Measurements from ENCODE around the gene LRRC74B. TPM values are rescaled to one million over a fixed set of nuclear protein-coding genes. Genes with fewer than 3 reads are reported as not detected.

The LRRC74B gene
- total RNA-seq, 2 donors from 2014 or later: not detected

GRCh38 chr22:21010426-21011113 lies 35.2 kb upstream of the LRRC74B start:
- Mint-ChIP-seq H3K9me3 (no peaks in the 10 kb centered on the region), H3K27ac (no peak overlapping the region), H3K36me3 (no peaks in the 10 kb centered on the region)
- DNase-seq (ENCODE audit: low spot score in 2 of 2) (no peak), ATAC-seq (no peak)

GRCh38 chr22:21012446-21013407 lies 33.0 kb upstream of the LRRC74B start:
- no peaks in the 10 kb centered on the region for H3K9me3 Mint-ChIP-seq
- H3K36me3 Mint-ChIP-seq: no peaks in the 10 kb centered on the region
- ATAC-seq (no peak), DNase-seq (ENCODE audit: low spot score in 2 of 2) (no peak)
- no peak overlapping the region for H3K27ac Mint-ChIP-seq

GRCh38 chr22:21013657-21014201 lies 32.0 kb upstream of the LRRC74B start:
- H3K36me3 Mint-ChIP-seq: no peaks in the 10 kb centered on the region
- no peaks in the 10 kb centered on the region for H3K9me3 Mint-ChIP-seq
- ATAC-seq: no peak
- peak overlapping the region; percentile 76 to 85 for H3K27ac Mint-ChIP-seq
- no peak for DNase-seq (ENCODE audit: low spot score in 2 of 2)

DNA sequence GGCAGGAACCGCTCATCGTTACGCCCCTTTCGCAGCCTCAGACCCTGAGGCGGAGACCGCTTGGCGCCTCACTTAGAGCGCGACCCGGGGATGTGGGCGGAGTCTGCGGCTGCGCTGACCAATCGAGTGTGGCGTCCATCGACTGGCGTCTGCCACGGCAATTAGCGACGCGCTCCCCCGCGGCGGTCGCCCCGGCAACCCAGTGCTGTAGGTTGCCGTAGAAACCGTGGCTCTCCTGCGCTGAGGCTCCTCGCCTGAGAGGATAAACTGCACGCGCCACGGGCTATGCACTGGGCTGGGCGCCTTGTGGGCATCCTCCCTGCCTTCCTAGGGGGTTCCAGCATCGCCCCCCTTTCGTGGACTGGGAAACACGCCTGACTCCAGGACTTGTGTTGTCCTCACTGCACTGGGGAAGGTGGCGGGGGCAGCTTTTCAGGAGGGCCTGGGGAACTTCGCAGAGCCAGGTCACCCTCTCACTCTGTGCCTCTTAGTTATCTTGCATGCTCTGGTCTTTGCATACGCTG lies 31.5 kb upstream of the LRRC74B start:
- Mint-ChIP-seq H3K27ac (peak overlapping the region; percentile 76 to 93), H3K9me3 (no peaks in the 10 kb centered on the region), H3K36me3 (no peaks in the 10 kb centered on the region)
- ATAC-seq (peak; percentile 94 to 96), DNase-seq (ENCODE audit: low spot score in 2 of 2) (peak; percentile 76 to 86)

DNA sequence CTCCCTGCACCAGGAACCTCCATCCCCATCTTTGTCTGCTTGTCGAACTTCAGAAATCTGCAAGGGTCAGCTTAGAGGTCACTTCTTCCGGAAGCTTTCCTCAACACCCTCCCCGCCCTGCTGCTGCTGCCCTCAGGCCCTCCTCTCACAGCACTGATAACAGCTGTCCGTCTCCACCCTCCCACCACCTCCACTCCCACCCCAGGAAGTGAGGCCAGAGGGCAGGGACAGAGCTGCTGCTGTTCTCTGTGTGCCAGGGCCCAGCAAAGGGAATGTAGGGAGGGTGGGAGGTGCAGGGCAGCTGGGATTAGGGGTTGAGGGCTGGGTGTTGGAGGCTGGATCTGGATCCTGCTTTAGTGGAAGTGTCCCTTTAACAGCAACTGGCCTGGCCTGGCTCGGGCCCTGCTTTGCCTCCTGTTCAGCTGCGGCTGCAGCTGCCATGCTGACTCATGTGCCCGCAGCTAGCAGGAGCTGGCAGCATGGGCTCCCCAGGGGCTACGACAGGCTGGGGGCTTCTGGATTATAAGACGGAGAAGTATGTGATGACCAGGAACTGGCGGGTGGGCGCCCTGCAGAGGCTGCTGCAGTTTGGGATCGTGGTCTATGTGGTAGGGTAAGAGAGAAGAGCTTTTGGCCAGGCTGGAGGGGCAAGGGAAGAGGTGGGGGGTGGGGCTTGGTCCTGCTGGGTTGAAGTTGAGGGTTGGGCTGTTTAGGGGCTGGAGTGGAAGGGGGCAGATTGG lies 30.9 kb upstream of the LRRC74B start, which contains the start of gene P2RX6:
P2RX6 (plus strand) TSS at position 440 of the 740 bp plus-strand sequence; CDS start at position 450, 10 bp downstream.
- peak within 1 kb of the TSS; percentile 76 to 93 for H3K27ac Mint-ChIP-seq
- ATAC-seq (peak in 1 of 2 donors; percentile 24), DNase-seq (ENCODE audit: low spot score in 2 of 2) (no peak)

DNA sequence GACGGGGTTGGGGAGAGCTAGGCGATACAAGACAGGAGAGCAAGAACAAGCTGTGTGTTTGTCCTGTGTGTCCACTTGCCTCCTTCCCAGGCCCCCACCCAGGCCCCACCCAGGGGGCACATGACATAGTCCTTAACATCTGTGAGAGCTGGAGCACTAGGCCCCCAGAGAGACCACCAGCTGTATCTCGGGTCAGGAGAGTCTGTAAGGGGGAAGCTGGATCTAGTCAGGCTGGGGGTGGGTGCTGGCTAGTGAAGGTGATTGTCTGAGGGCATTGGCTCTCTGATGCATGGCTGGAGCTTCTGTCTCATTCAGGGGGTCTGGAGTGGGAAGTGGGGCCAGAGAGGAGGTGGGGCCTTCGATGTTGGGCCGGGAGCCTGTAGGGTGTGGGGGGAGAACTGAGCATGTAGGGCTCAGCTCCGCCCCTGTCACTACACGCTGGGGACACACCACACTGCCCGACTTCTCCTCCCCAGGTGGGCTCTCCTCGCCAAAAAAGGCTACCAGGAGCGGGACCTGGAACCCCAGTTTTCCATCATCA lies 30.2 kb upstream of the LRRC74B start:
- DNase-seq (ENCODE audit: low spot score in 2 of 2): no peak
- Mint-ChIP-seq H3K36me3 (no peaks in the 10 kb centered on the region), H3K27ac (no peak overlapping the region), H3K9me3 (no peaks in the 10 kb centered on the region)
- ATAC-seq: no peak

More for the DNA sequence above, 30.9 kb upstream of the LRRC74B start, which contains the start of gene P2RX6:
- H3K36me3 Mint-ChIP-seq: no peaks in the 10 kb centered on the region
- H3K9me3 Mint-ChIP-seq: no peaks in the 10 kb centered on the region

- DNase-seq (ENCODE audit: low spot score in 2 of 2) (no peak), ATAC-seq (no peak)
- Mint-ChIP-seq H3K36me3 (no peaks in the 10 kb centered on the region), H3K9me3 (no peaks in the 10 kb centered on the region), H3K27ac (no peak overlapping the region)
Measured at GRCh38 chr22:21016644-21017420, 28.9 kb upstream of the LRRC74B start.

- ATAC-seq (no peak), DNase-seq (ENCODE audit: low spot score in 2 of 2) (no peak)
- H3K27ac Mint-ChIP-seq: no peak overlapping the region
- H3K36me3 Mint-ChIP-seq: no peaks in the 10 kb centered on the region
- no peaks in the 10 kb centered on the region for H3K9me3 Mint-ChIP-seq
Measured at GRCh38 chr22:21018314-21018713, 27.4 kb upstream of the LRRC74B start.

DNA sequence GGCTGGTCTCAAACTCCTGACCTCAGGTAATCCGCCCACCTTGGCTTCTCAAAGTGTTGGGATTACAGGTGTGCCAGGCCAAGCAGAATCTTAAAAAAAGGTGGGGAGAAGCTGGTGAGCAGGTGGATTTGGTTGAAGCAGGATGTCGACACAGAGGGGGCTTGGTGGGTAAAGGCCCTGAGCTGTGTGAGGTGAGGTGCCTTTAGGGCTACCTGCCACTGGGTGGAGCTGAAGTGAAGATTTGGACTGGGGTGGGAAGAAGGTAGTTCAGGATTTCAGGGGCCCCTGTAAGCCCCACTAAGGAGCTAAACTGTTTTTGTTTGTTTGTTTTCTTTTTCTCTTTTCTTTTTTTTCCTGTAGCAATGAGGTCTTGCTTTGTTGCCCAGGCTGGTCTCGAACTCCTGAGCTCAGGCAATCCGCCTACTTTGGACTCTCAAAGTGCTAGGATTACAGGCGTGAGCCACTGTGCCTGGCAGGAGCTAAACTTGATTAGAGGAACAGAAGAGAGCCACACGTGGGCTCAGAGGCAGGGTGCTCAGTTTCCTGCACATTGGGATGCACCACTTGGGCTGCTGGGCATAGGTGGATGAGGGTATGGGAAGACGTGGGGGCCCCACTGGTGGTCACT lies 24.8 kb upstream of the LRRC74B start:
- Mint-ChIP-seq H3K36me3 (no peaks in the 10 kb centered on the region), H3K9me3 (no peaks in the 10 kb centered on the region), H3K27ac (peak overlapping the region in 1 of 2 donors; percentile 9)
- peak in 1 of 2 donors; percentile 72 for ATAC-seq
- no peak for DNase-seq (ENCODE audit: low spot score in 2 of 2)

DNA sequence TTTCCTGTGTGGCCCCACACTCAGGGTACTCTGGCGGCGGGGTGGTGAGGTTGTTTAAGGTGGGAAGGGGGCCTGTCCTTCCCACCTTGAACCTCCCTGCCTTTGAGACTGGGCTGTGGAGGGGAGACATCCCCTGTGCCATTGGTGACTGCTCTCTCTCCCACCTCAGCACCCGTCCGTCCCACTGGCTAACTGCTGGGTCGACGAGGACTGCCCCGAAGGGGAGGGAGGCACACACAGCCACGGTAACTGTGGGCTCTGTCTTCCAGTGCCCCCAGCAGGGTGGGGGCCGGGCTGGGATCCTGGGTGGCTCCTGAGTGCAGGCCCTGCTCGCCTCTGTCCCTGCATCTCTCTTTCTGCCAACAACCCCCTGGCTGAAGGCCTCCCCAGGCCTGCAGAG lies 23.2 kb upstream of the LRRC74B start:
- Mint-ChIP-seq H3K9me3 (no peaks in the 10 kb centered on the region), H3K36me3 (no peaks in the 10 kb centered on the region), H3K27ac (no peak overlapping the region)
- DNase-seq (ENCODE audit: low spot score in 2 of 2) (no peak), ATAC-seq (no peak)

- peak in 1 of 2 donors; percentile 37 for ATAC-seq
- no peaks in the 10 kb centered on the region for H3K9me3 Mint-ChIP-seq
Measured at GRCh38 chr22:21022955-21023614, 22.7 kb upstream of the LRRC74B start.

GRCh38 chr22:21025266-21025665 lies 20.5 kb upstream of the LRRC74B start:
- Mint-ChIP-seq H3K27ac (peak overlapping the region in 1 of 2 donors; percentile 87), H3K36me3 (no peaks in the 10 kb centered on the region), H3K9me3 (no peaks in the 10 kb centered on the region)
- no peak for DNase-seq (ENCODE audit: low spot score in 2 of 2)
- ATAC-seq: peak in 1 of 2 donors; percentile 68

More at GRCh38 chr22:21022955-21023614, 22.7 kb upstream of the LRRC74B start:
- Mint-ChIP-seq H3K36me3 (no peaks in the 10 kb centered on the region), H3K27ac (peak overlapping the region in 1 of 2 donors; percentile 62)
- DNase-seq (ENCODE audit: low spot score in 2 of 2): no peak

- peak overlapping the region in 1 of 2 donors; percentile 87 for H3K27ac Mint-ChIP-seq
- H3K36me3 Mint-ChIP-seq: peaks cover 0 to 4% of the 10 kb centered on the region in 2 donors
- DNase-seq (ENCODE audit: low spot score in 2 of 2) (no peak), ATAC-seq (no peak)
- H3K9me3 Mint-ChIP-seq: no peaks in the 10 kb centered on the region
Measured at GRCh38 chr22:21025763-21026755, 19.7 kb upstream of the LRRC74B start.

All from activated naive CD4-positive, alpha-beta T cell treated with anti-CD3 and anti-CD28 coated beads, Interleukin-2, amount 50 U/mL, for 72 hours (primary cell).